ENCODE measurements around the gene SPATA9. TPM values are rescaled to one million over a fixed set of nuclear protein-coding genes. Genes with fewer than 3 reads are reported as not detected.
"Not testable (repeated sequence)": the region's sequence is repeated elsewhere in the genome, so short reads cannot be mapped to it uniquely, and the experiment has no call there.

Gene SPATA9
- total RNA-seq, 4 donors from 2014 or later = 0.84 to 2.4 (median 1.4) TPM

DNA sequence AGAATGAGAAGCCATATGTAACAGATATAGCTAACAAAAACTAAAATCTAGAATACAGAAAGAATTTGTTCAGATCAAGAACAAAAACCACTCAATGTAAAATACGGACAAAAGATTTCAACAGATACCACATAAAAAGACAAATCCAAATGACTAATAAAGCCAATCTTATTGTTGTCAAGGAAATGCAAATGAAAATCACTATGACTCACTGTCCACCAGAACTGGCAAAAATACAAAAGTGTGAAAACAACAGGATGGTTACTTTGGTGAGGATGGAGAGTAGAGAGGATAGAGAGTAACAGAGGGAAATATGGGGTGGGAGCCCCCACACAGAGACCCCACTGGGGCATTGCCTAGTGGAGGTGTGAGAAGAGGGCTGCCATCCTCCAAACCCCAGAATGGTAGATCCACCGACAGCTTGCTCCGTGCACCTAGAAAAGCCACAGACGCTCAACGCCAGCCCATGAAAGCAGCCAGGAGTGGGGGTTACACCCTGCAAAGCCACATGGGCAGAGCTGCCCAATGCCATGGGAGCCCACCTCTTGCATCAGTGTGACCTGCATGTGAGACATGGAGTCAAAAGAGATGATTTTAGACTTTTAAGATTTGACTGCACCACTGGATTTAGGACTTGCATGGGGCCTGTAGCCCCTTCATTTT is 33.1 kb upstream of the SPATA9 start:
- DNase-seq (ENCODE audit: low spot score) (no peak), ATAC-seq (ENCODE audit: low FRiP score) (no peak)
- TF ChIP-seq CTCF (IDR thresholded peaks at IDR 0.05) = no peak

DNA sequence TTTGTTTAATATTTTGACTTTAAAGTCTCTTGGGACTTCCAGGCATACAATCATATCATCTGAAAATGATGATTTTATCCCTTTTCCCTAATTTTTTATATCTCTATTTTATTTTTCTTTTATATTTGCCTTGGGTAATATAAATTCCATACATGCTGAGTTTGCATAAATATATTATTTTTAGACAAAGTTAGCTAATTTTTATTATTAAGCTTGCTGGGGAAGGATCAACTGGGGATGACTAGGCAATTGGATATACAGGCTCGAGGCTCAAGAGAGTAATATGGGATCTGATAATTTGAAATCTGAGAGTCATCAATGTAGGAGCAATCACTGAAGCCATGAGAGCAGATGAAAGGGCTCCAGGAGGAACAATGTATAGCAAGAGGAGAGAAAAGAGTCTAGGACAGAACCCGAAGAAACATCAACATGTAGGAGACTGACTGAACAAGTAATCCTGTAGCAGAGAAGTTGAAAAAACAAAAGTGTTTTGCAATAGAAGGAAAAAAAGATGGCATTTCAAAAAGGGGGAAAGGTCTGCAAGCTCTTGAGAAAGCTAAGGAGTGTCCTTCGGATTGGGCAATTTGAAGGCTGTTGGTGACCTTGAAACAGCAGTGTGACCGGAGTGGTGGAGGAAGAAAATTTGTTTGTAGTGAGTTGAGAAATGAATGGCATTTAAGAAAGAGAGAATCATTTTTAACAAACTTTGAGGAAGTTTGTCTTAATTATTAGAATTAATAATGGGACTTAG is 31.3 kb upstream of the SPATA9 start:
- DNase-seq (ENCODE audit: low spot score) (no peak), ATAC-seq (ENCODE audit: low FRiP score) (no peak)
- no peak for TF ChIP-seq CTCF (IDR thresholded peaks at IDR 0.05)

DNA sequence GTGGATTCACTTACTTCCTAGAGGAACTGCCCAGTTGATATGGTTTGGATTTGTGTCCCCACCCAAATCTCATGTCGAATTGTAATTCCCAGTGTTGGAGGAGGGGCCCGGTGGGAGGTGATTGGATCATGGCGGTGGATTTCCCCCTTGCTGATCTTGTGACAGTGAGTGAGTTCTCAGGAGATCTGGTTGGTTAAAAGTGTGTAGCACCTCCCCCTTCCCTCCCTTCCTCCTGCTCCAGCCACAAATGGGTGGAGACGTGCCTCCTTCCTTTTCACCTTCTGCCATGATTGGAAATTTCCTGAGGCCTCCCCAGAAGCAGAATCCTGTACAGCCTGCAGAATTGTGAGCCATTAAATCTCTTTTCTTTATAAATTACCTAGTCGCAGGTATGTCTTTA is 30.5 kb upstream of the SPATA9 start:
- not testable (repeated sequence) for ATAC-seq (ENCODE audit: low FRiP score); DNase-seq (ENCODE audit: low spot score)

- ATAC-seq (ENCODE audit: low FRiP score) = no peak
- TF ChIP-seq CTCF (IDR thresholded peaks at IDR 0.05) = no peak
- DNase-seq (ENCODE audit: low spot score) = no peak
Observed at GRCh38 chr5:95712347-95712958, 29.7 kb upstream of the SPATA9 start.

DNA sequence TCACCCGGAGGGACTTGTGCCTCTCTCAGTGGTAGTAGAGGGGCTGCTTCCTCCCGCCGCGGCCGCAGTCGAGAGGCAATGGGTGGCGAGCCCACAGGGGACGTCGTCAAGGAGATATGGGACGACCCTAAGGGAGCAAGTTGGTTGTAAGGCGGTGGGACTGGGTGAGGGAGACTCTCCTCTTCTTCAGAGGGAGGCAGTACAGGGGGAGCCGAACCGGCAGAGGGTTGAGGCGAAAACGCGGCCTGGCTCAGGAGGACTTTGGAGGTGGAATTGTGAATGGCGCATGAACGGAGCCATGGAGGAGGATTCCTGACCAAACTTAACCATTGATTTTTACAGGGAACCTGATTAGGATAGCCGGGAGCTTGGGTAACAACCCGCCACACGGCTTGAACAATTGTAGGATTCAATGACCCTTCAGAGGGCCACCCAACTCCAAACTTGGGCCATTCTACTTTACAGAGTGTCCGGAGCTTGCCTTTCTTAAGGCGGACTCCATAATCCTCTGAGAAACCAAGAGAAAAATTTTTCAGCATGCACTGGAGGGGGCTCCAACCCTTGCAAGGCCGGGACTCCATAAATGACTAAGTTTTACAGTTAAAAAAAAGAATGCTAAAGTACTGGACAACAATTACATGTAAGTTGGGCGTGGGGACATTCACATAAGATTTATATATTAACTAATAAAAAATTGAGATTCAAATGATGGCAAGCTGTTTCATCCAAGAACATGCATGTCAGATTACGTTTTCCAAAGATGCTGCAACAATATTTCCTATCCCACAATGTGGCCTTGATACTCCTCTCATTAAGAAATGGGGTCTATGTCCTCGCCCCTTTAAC is 28.9 kb upstream of the SPATA9 start:
- TF ChIP-seq CTCF (IDR thresholded peaks at IDR 0.05) = no peak
- no peak for DNase-seq (ENCODE audit: low spot score)
- ATAC-seq (ENCODE audit: low FRiP score) = no peak

GRCh38 chr5:95710651-95711500 is 28.1 kb upstream of the SPATA9 start:
- ATAC-seq (ENCODE audit: low FRiP score); DNase-seq (ENCODE audit: low spot score): not testable (repeated sequence)

GRCh38 chr5:95709967-95710650 is 27.3 kb upstream of the SPATA9 start:
- DNase-seq (ENCODE audit: low spot score) = no peak
- ATAC-seq (ENCODE audit: low FRiP score) = no peak

More at GRCh38 chr5:95709967-95710650, 27.3 kb upstream of the SPATA9 start:
- TF ChIP-seq CTCF (IDR thresholded peaks at IDR 0.05) = no peak
